ENCODE measurements around the gene ORM1.

ORM1 gene

DNA sequence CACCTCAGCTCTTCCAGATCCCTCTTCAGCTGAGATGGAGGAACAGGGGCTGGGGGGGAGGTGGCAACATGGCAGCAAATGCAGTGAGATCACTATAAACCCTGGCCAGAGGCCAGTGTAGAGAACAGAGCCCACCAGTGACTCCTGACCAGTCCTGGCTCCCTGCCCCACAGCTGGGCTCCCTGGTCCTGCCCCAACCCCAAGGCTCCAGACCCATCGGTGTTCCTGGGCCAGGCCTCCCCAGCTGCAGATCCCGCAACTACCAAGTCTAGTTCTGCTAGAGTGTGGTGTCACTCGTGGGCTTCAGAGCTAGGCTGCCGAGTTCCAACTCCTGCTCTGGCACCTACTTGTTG is 48.0 kb downstream of the ORM1 start:
- in situ Hi-C loops (cut with MboI; ENCODE audit: low sequenced_read_pairs, unreplicated experiment) = no loop called here
- no peak for TF ChIP-seq CTCF (IDR thresholded peaks at IDR 0.05; ENCODE audit: borderline replicate concordance, control extremely low read depth, extremely low read depth, insufficient read depth, missing control alignments)
- no peak for DNase-seq (ENCODE audit: low spot score)

DNA sequence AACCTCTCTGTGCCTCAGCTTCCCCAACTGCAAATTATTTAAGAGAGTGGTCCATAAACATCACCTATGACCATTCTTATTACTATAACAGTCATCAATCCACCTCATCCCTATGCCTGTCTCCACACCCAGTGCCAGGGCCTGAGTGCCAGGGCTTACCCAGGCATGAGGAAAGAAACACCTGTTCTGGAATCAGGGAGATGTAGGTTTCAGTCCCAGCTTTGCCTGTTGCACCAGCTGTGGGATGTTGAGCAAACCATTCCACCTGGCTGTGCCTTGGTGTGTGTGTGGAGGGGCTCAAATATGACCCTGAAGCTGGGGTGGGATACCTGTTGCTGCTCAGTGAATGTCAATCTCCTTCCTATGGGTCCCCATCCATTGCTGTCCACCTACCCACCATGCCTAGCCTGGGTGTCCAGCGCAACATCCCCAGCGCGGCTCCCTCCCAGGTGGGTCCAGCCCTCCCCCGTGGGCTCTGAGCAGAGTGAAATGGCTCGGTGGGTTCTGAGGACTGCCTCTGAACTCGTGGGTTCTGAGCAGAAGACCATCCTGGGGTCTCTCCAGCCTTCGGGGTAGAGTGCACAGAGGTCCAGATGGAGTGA is 48.5 kb downstream of the ORM1 start:
- TF ChIP-seq CTCF (IDR thresholded peaks at IDR 0.05; ENCODE audit: borderline replicate concordance, control extremely low read depth, extremely low read depth, insufficient read depth, missing control alignments) = no peak
- in situ Hi-C loops (cut with MboI; ENCODE audit: low sequenced_read_pairs, unreplicated experiment) = no loop called here

GRCh38 chr9:114371973-114372917 is 49.3 kb downstream of the ORM1 start:
- in situ Hi-C loops (cut with MboI; ENCODE audit: low sequenced_read_pairs, unreplicated experiment) = no loop called here
- DNase-seq (ENCODE audit: low spot score) = peak; percentile 63
- TF ChIP-seq CTCF (IDR thresholded peaks at IDR 0.05; ENCODE audit: borderline replicate concordance, control extremely low read depth, extremely low read depth, insufficient read depth, missing control alignments) = no peak

More for the DNA sequence above, 48.5 kb downstream of the ORM1 start:
- DNase-seq (ENCODE audit: low spot score) = no peak

- in situ Hi-C loops (cut with MboI; ENCODE audit: low sequenced_read_pairs, unreplicated experiment) = no loop called here
- peak; percentile 85 for DNase-seq (ENCODE audit: low spot score)
- no peak for TF ChIP-seq CTCF (IDR thresholded peaks at IDR 0.05; ENCODE audit: borderline replicate concordance, control extremely low read depth, extremely low read depth, insufficient read depth, missing control alignments)
Observed at GRCh38 chr9:114372921-114373448, 50.1 kb downstream of the ORM1 start.

DNA sequence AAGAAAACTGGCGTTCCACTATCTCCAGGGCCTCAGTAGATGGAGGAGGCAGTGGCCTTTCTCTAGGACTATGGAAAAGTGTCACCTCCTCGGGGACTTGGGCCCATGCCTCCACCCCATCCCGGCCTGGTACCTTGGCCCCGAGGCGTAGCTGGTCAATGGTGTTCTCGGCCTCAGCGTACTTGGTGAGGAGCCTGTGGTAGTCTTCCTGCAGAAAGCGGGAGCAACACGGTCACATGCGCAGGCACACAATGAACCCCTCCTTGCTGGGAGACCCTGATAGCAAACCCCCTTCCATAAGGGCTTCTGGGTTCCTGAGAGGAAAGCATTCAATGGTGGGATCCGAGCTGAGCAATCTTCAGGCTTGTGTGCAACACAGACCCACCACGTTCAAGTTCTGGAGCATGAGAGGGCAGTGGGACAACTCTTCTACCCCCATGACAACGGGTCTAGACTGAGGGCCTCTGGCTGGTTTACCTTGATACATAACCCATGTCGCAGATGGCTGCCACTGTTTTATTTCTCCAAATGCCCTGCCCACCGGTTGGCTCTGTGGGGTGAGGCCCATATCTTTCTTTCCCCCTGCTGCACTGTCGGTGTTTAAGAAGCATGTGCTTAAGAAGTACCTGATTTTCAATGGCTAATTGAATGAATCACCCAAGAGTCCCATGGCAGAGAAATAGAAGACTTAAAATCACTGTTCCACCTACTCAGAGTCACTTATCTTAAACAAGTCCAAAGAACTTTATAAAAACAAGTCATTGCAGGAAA is 51.2 kb downstream of the ORM1 start:
- DNase-seq (ENCODE audit: low spot score) = no peak
- in situ Hi-C loops (cut with MboI; ENCODE audit: low sequenced_read_pairs, unreplicated experiment) = no loop called here
- no peak for TF ChIP-seq CTCF (IDR thresholded peaks at IDR 0.05; ENCODE audit: borderline replicate concordance, control extremely low read depth, extremely low read depth, insufficient read depth, missing control alignments)

DNA sequence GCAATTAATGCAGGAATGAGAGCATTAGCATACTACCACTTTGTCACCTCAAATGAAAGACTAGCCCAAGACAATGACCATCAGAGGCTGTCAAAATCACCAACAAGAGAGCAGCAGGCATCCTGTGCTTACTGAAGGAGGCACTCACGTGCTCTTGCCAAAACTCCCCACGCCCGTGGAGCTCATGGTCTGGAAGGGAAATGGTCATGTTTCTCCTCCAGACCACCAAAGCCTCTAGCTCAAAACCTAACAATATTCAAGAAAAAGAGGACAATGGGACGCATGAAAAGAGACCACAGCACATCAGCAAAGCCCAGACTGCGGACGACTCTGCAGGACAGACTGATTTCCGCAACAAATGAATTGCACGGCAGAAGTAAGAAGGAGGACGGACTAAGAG is 52.0 kb downstream of the ORM1 start:
- DNase-seq (ENCODE audit: low spot score) = no peak
- TF ChIP-seq CTCF (IDR thresholded peaks at IDR 0.05; ENCODE audit: borderline replicate concordance, control extremely low read depth, extremely low read depth, insufficient read depth, missing control alignments) = no peak
- in situ Hi-C loops (cut with MboI; ENCODE audit: low sequenced_read_pairs, unreplicated experiment) = no loop called here
